IMR-90 (cell line): ENCODE results near the gene PYGO2. TPM values are rescaled to one million over a fixed set of nuclear protein-coding genes. Genes with fewer than 3 reads are reported as not detected.

Experiments used
- ATAC-seq: fragments of 200-7000 bp; cut with Tn5 transposase; 2 replicates; pipeline ENCODE4 v1.9.1; 2020; ENCODE audit warnings: low read depth, mild to moderate bottlenecking, moderate library complexity
- BruUV-seq: library from RNA; stranded (reverse); fragments of 400-500 nt; replicated peaks from 2 replicates; lab custom pipeline; 2021; lab: Mats Ljungman, UMichigan
- CTCF ChIA-PET: fragments of 300-600 bp; formaldehyde crosslinking; extraction: SDS; loops from one replicate; lab custom pipeline; 2021; ENCODE audit warnings: antibody characterized with exemption; lab: Yijun Ruan, JAX
- POLR2A ChIA-PET: fragments of 300-600 bp; sonication (Branson Sonifier 250); formaldehyde crosslinking; loops from one replicate; lab custom pipeline; 2022; ENCODE audit warnings: antibody characterized with exemption; ENCODE audit not compliant: unreplicated experiment; lab: Charles Lee
- DNase-seq: peaks from one replicate; pipeline ENCODE4 v3.0.0; 2013
- H2AFZ ChIP-seq: replicated peaks from 2 replicates; pipeline ENCODE3; 2013; ENCODE audit warnings: low read length, mild to moderate bottlenecking; ENCODE audit not compliant: poor library complexity
- H2AK5ac ChIP-seq: 2 replicates; pipeline ENCODE4 v1.6.1; 2013; ENCODE audit warnings: low read depth, low read length, inconsistent platforms
- H2AK9ac ChIP-seq: replicated peaks from 2 replicates; pipeline ENCODE3; 2013; ENCODE audit warnings: mild to moderate bottlenecking, low read depth, low read length, moderate library complexity; ENCODE audit not compliant: poor library complexity
- H2BK120ac ChIP-seq: 2 replicates; pipeline ENCODE4 v1.6.1; 2013; ENCODE audit warnings: low read depth, low read length, inconsistent platforms
- H2BK15ac ChIP-seq: 3 replicates; pipeline ENCODE4 v1.6.1; 2013; ENCODE audit warnings: low read depth, low read length, inconsistent platforms
- H2BK20ac ChIP-seq: 2 replicates; pipeline ENCODE4 v1.6.1; 2013; ENCODE audit warnings: low read depth, mild to moderate bottlenecking, inconsistent platforms, low read length, moderate library complexity
- H2BK5ac ChIP-seq: 2 replicates; pipeline ENCODE4 v1.6.1; 2013; ENCODE audit warnings: mild to moderate bottlenecking, low read depth, low read length, inconsistent platforms; ENCODE audit not compliant: poor library complexity, severe bottlenecking
- H3K14ac ChIP-seq: replicated peaks from 2 replicates; pipeline ENCODE4 v1.6.1; 2013; ENCODE audit warnings: low read depth, low read length, inconsistent platforms
- H3K18ac ChIP-seq: 2 replicates; pipeline ENCODE4 v1.6.1; 2013; ENCODE audit warnings: low read depth, low read length, control low read depth
- H3K23ac ChIP-seq: 2 replicates; pipeline ENCODE4 v1.6.1; 2013; ENCODE audit warnings: low read depth, low read length, inconsistent platforms
- H3K27ac ChIP-seq: 2 replicates; pipeline ENCODE4 v1.5.1; 2013; ENCODE audit warnings: mild to moderate bottlenecking, control low read depth, low read length; ENCODE audit not compliant: insufficient read depth
- H3K27me3 ChIP-seq: 2 replicates; pipeline ENCODE4 v1.6.1; 2013; ENCODE audit warnings: low read length; ENCODE audit not compliant: control insufficient read depth, insufficient read depth
- H3K36me3 ChIP-seq: 2 replicates; pipeline ENCODE4 v1.6.1; 2013; ENCODE audit warnings: low read length, mixed read lengths; ENCODE audit not compliant: control insufficient read depth, insufficient read depth
- H3K4ac ChIP-seq: 2 replicates; pipeline ENCODE4 v1.6.1; 2013; ENCODE audit warnings: low read depth, low read length, inconsistent platforms
- H3K4me1 ChIP-seq: 2 replicates; pipeline ENCODE4 v1.6.1; 2013; ENCODE audit warnings: low read length, mixed read lengths; ENCODE audit not compliant: control insufficient read depth, insufficient read depth
- H3K4me2 ChIP-seq: 2 replicates; pipeline ENCODE4 v1.6.1; 2013; ENCODE audit warnings: low read depth, mild to moderate bottlenecking, control low read depth, low read length, moderate library complexity
- H3K4me3 ChIP-seq: 2 replicates; pipeline ENCODE4 v1.5.1; 2013; ENCODE audit warnings: low read depth, mild to moderate bottlenecking, control low read depth, low read length, moderate library complexity; ENCODE audit not compliant: insufficient read depth
- H3K56ac ChIP-seq: 2 replicates; pipeline ENCODE4 v1.6.1; 2013; ENCODE audit warnings: low read length, inconsistent platforms; ENCODE audit not compliant: insufficient read depth; ENCODE audit errors: extremely low read depth
- H3K79me1 ChIP-seq, 2 experiments: 2 replicates each; pipeline ENCODE4 v1.6.1; 2013; ENCODE audit warnings: low read length in 2 of 2, inconsistent platforms in 1 of 2, low read depth in 1 of 2
- H3K9ac ChIP-seq: 2 replicates; pipeline ENCODE4 v1.6.1; 2013; ENCODE audit warnings: low read depth, low read length, control low read depth
- H3K9me1 ChIP-seq: 2 replicates; pipeline ENCODE4 v1.6.1; 2013; ENCODE audit warnings: low read length, inconsistent platforms; ENCODE audit not compliant: insufficient read depth
- H3K9me3 ChIP-seq: 2 replicates; pipeline ENCODE4 v1.6.1; 2013; ENCODE audit warnings: low read length; ENCODE audit not compliant: control insufficient read depth, insufficient read depth
- H4K20me1 ChIP-seq: 2 replicates; pipeline ENCODE4 v1.6.1; 2013; ENCODE audit warnings: low read length, inconsistent platforms; ENCODE audit not compliant: insufficient read depth
- H4K5ac ChIP-seq: 2 replicates; pipeline ENCODE4 v1.6.1; 2013; ENCODE audit warnings: mild to moderate bottlenecking, low read depth, low read length, control low read depth
- H4K8ac ChIP-seq, 2 experiments: 2 replicates each; pipeline ENCODE4 v1.6.1; 2013; ENCODE audit warnings: low read depth in 2 of 2, low read length in 2 of 2, control low read depth in 1 of 2, inconsistent platforms in 1 of 2
- H4K91ac ChIP-seq: 2 replicates; pipeline ENCODE4 v1.6.1; 2013; ENCODE audit warnings: low read depth, low read length, inconsistent platforms; ENCODE audit not compliant: insufficient read depth
- BHLHE40 ChIP-seq: fragments of 150-350 bp; IDR thresholded peaks from 2 replicates; pipeline ENCODE4 v1.6.1; 2016; ENCODE audit warnings: mild to moderate bottlenecking, low read depth, low read length
- CHD1 ChIP-seq: IDR thresholded peaks from 2 replicates; pipeline ENCODE4 v1.6.1; 2012; ENCODE audit warnings: low read depth, low read length, improper control_type of control experiment
- CTCF ChIP-seq: conservative IDR thresholded peaks from 2 replicates; pipeline ENCODE4 v1.5.1; 2012; ENCODE audit warnings: mild to moderate bottlenecking, low read depth, low read length, improper control_type of control experiment
- MAFK ChIP-seq: IDR thresholded peaks from 2 replicates; pipeline ENCODE4 v1.6.1; 2012; ENCODE audit warnings: low read depth, low read length, improper control_type of control experiment
- MXI1 ChIP-seq: IDR thresholded peaks from 2 replicates; pipeline ENCODE4 v1.6.1; 2012; ENCODE audit warnings: low read depth, mild to moderate bottlenecking, low read length, moderate library complexity, borderline replicate concordance
- NFE2L2 ChIP-seq: fragments of 150-350 bp; IDR thresholded peaks from 2 replicates; pipeline ENCODE4 v1.6.1; 2016; ENCODE audit warnings: low read depth, mild to moderate bottlenecking, low read length
- POLR2A ChIP-seq: IDR thresholded peaks from 2 replicates; pipeline ENCODE4 v1.6.1; 2012; ENCODE audit warnings: mild to moderate bottlenecking, low read depth, low read length
- RAD21 ChIP-seq: IDR thresholded peaks from 2 replicates; pipeline ENCODE4 v1.6.1; 2012; ENCODE audit warnings: low read length, improper control_type of control experiment
- RFX5 ChIP-seq: IDR thresholded peaks from 2 replicates; pipeline ENCODE4 v1.8.0; 2012; ENCODE audit warnings: low read depth, mild to moderate bottlenecking, low read length, moderate library complexity
- SMC3 ChIP-seq: fragments of 150-350 bp; IDR thresholded peaks from 2 replicates; pipeline ENCODE4 v1.6.1; 2016; ENCODE audit warnings: low read depth, mild to moderate bottlenecking, antibody characterized with exemption, low read length, moderate library complexity
- USF2 ChIP-seq: fragments of 150-350 bp; IDR thresholded peaks from 2 replicates; pipeline ENCODE4 v1.6.1; 2017; ENCODE audit warnings: mild to moderate bottlenecking, antibody characterized with exemption, low read length, low read depth
- WGBS, 2 experiments: methylation state at CpG; one replicate each; pipeline versions ENCODE4 v1.1.5 to v1.1.7; 2013; ENCODE audit warnings: missing lambda C conversion rate in 2 of 2; ENCODE audit not compliant: insufficient read length in 1 of 2; ENCODE audit errors: extremely low coverage in 2 of 2; 5-methylcytosine and 5-hydroxymethylcytosine counted together
- dilution Hi-C: fragments of 300-500 bp; cut with HindIII; formaldehyde crosslinking; loops from one replicate; pipeline ENCODE4 v1.14.3; 2018; ENCODE audit warnings: low sequenced_read_pairs; ENCODE audit not compliant: unreplicated experiment
- in situ Hi-C: fragments of 300-500 bp; cut with MboI; formaldehyde crosslinking; loops from 3 replicates; pipeline ENCODE4 v1.14.3; 2019; ENCODE audit warnings: low sequenced_read_pairs, inconsistent platforms, mixed read lengths
- intact Hi-C: fragments of 100-400 bp; cut with micrococcal nuclease; formaldehyde crosslinking; loops from 2 replicates; pipeline ENCODE4 v1.10.0; 2022
- polyA plus RNA-seq, 3 experiments: library from polyadenylated mRNA; depleted of rRNA; stranded (reverse); fragments of >200 nt; gene quantifications; 2 replicates each; pipeline ENCODE4 v1.2.3, GENCODE V29; 2012; ENCODE audit warnings: low replicate concordance in 1 of 3
- total RNA-seq: library from RNA; depleted of rRNA; stranded (reverse); fragments of >200 nt; gene quantifications from 2 replicates; pipeline ENCODE4 v1.2.3, GENCODE V29; 2012
- TF ChIP-seq, protein P1 (sequence below): fragments of 150-350 bp; IDR thresholded peaks from 2 replicates; pipeline ENCODE4 v1.6.1; 2016; ENCODE audit warnings: low read depth, mild to moderate bottlenecking, low read length, moderate library complexity, borderline replicate concordance

PYGO2 gene
- total and polyA plus RNA-seq, 2 of the 4 experiments (the other 2 are of a cell fraction) = 5.4 to 14.8 TPM

DNA sequence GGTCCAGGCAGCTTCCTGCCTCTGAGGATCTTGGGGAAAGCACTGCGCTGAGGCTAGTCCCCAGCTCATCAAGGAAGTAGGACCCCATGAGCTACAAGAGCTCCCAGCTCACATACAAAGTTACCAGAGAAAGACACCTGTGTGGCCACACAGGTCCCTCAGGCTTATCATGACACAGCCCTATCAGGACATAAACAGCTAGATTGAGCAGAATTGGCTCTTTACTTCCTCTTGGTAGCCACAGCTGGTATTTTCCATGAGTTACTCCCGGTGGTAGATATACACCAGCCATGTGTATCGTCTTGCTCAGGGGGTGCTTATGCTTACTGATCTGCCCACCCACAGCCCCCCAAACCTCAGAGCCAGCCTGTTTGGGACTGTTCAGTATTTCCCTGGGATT, 33.0 kb upstream of the PYGO2 start:
- H2AFZ ChIP-seq = no peak overlapping the region
- no peak overlapping the region for H3K56ac ChIP-seq
- no peak overlapping the region; the same call in 1 of the 2 replicates for H4K5ac ChIP-seq
- no peak overlapping the region for H2AK5ac ChIP-seq
- peak overlapping the region; percentile 53; the same call in 1 of the 2 replicates for H3K23ac ChIP-seq
- in situ Hi-C loops = no loop called here
- H3K27ac ChIP-seq = no peak overlapping the region
- no CpG with 5 or more reads among the region's 3 CpGs for WGBS, 2 experiments
- H4K91ac ChIP-seq = no peak overlapping the region
- H2BK20ac ChIP-seq = no peak overlapping the region; the same call in 1 of the 2 replicates
- POLR2A ChIA-PET = no interaction called here
- dilution Hi-C loops = no loop called here
- no peaks in the 10 kb centered on the region for H4K20me1 ChIP-seq
- H3K14ac ChIP-seq = no peak overlapping the region
- DNase-seq (no peak), ATAC-seq (no peak)
- peaks cover 7% of the 10 kb centered on the region for H3K4me1 ChIP-seq
- no peak overlapping the region for H3K9ac ChIP-seq
- intact Hi-C loops = no loop called here
- no peak overlapping the region for H3K18ac ChIP-seq
- no peak overlapping the region for H4K8ac ChIP-seq
- peaks cover 9% of the 10 kb centered on the region for H3K36me3 ChIP-seq
- no TSS peak for BruUV-seq
- H3K9me3 ChIP-seq = no peaks in the 10 kb centered on the region
- peak overlapping the region; percentile 11 for H2AK9ac ChIP-seq
- CTCF ChIA-PET = interaction anchor here (0.6 to 1.6 kb wide), 3 partner anchors 23 to 634 kb away, joined by 3 to 5 read pairs (median 4); no protein-coding TSS in a partner anchor
- no peak overlapping the region for H3K4me3 ChIP-seq
- H3K79me1 ChIP-seq = peaks cover 4 to 15% of the 10 kb centered on the region in 2 experiments
- H3K27me3 ChIP-seq = no peaks in the 10 kb centered on the region
- no peak overlapping the region for H2BK5ac ChIP-seq
- H2BK120ac ChIP-seq = no peak overlapping the region
- H3K9me1 ChIP-seq = peaks cover 7% of the 10 kb centered on the region
- H3K4ac ChIP-seq = no peak overlapping the region; the same call in 1 of the 2 replicates
- H2BK15ac ChIP-seq = no peak overlapping the region
- TF ChIP-seq RAD21 = no peak
- TF ChIP-seq USF2 = no peak
- TF ChIP-seq BHLHE40 = no peak
- TF ChIP-seq CHD1 = no peak
- no peak for TF ChIP-seq SMC3
- TF ChIP-seq POLR2A = no peak
- no peak for TF ChIP-seq CTCF
- no peak for TF ChIP-seq MXI1
- TF ChIP-seq MAFK = no peak
- no peak for TF ChIP-seq NFE2L2
- TF ChIP-seq, protein P1, sequence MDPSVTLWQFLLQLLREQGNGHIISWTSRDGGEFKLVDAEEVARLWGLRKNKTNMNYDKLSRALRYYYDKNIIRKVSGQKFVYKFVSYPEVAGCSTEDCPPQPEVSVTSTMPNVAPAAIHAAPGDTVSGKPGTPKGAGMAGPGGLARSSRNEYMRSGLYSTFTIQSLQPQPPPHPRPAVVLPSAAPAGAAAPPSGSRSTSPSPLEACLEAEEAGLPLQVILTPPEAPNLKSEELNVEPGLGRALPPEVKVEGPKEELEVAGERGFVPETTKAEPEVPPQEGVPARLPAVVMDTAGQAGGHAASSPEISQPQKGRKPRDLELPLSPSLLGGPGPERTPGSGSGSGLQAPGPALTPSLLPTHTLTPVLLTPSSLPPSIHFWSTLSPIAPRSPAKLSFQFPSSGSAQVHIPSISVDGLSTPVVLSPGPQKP = no peak
- TF ChIP-seq RFX5 = no peak
- no peak overlapping the region for H3K4me2 ChIP-seq
